AG09319 (cell line): ENCODE data around the gene SLC25A18.

ENCODE experiments used
- DNase-seq: peaks from one replicate; pipeline ENCODE4 v3.0.0-alpha.2; 2010; ENCODE audit warnings: low read depth; ENCODE audit errors: extremely low read depth
- CTCF ChIP-seq: IDR thresholded peaks from 2 replicates; pipeline ENCODE4 v1.5.1; 2011; ENCODE audit warnings: low read depth, mild to moderate bottlenecking, inconsistent platforms, low read length, moderate library complexity

SLC25A18 gene

DNA sequence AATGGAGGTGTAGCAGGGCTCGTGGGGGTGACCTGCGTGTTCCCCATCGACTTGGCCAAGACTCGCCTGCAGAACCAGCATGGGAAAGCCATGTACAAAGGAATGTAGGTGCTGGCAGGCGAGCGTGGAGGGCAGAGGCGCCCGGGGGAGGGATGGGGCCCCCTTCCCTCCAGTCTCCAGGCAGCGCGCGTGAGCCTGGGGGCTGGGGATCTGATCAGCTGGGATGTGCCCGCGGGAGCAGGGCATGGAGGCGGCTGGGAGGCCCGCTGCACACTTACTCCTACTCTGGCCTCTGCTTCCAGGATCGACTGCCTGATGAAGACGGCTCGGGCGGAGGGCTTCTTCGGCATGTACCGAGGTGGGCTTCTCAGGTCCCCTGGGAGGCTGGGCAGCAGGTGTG, 17.8 kb downstream of the SLC25A18 start:
- no peak for TF ChIP-seq CTCF
- DNase-seq: no peak

DNA sequence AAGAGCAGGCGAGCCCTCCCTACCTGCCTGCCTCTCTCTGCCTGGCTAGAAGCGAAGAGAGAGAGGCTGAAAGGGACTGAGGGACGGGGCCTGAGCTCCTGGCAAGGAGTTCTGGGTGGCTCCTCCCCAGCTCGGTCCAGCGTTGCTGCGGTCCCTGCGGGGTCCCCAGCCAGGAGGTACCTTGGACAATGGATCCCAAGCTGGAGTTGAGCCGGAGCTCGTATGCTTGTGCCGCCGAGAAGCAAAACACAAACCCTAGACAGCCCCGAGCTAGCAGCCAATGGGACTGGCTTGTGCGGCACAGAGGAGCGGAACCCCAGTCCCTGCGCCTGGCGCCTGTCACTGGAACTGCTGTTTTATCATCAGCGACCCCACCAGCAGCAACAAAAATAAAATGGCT, 18.3 kb downstream of the SLC25A18 start:
- no peak for DNase-seq
- no peak for TF ChIP-seq CTCF

DNA sequence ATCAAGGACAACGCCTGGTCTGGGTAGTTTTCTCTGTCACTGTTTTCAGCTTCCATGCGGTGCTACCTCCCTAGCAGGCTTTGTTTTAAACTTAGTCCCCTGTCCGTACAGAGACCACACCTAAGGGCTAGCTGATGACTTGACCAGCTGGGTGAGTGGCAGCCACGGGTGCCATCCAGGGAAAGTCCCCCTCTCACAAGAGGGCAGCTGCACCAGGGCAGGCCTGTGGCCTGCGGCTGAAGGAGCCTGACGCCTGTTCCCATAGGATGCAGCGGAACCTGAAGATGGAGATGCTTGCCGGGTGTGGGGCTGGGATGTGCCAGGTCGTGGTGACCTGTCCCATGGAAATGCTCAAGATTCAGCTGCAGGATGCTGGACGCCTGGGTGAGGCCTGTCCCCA, 19.9 kb downstream of the SLC25A18 start:
- no peak for TF ChIP-seq CTCF
- DNase-seq: no peak

GRCh38 chr22:17586831-17587440, 23.6 kb downstream of the SLC25A18 start:
- TF ChIP-seq CTCF: no peak
- DNase-seq: no peak

- no peak for TF ChIP-seq CTCF
- no peak for DNase-seq
Observed at GRCh38 chr22:17587629-17588028, 24.3 kb downstream of the SLC25A18 start.

DNA sequence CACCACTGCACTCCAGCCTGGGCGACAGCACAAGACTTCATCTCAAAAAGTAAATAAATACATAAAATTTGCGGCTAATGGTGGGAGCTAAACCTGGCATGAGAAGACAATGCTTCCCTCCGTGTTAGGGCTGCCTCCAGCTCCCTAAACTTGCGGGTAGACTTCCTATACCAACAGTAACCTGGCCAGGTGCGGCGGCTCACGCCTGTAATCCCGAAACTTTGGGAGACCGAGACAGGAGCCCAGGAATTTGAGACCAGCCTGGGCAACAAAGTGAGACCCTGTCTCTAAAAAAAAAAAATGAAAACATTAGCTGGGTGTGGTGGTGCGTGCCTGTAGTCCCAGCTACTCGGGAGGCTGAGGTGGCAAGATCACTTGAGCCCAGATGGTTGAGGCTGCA, 25.3 kb downstream of the SLC25A18 start:
- TF ChIP-seq CTCF: no peak
- DNase-seq: no peak

GRCh38 chr22:17589810-17590375, 26.6 kb downstream of the SLC25A18 start:
- no peak for DNase-seq
- TF ChIP-seq CTCF: no peak
